ENCODE measurements around the gene COL19A1.

DNA sequence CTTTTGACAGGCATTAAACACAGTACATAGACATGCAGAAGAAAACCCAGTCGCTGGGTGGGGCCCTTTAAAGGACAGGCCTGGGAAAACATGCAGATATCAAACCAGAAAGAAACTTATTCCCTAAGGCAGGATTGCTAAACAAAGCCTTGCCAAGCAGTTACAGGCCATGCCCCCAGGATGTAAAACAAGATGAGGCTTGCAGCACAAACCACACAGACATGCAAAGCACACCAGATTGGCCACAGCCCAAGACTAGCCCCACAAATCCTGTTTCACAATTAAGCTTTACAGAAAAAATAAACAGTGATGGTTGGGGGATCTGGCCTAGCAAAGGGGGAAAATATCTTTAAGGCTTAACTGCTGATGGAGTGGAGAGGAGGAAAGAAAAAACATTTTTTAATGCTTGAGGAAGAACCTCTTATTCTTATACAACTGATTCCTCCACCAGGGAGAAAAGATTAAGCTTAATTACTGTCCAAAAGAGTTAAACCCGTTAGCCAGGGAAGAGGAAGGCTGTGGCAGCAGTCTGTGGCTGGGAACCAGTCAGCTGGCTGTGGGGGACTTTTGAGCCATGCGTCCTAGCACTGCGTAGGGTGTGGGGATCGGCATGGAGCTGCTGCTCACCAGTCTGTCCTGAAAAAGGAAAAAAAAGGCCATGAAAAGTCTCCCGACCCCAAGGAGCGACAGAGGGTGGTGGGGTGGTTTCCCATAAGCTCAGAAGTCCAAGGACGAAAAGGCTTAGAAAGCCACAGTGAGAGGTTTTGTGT is 28.4 kb downstream of the COL19A1 start:
- TF ChIP-seq, protein P1, sequence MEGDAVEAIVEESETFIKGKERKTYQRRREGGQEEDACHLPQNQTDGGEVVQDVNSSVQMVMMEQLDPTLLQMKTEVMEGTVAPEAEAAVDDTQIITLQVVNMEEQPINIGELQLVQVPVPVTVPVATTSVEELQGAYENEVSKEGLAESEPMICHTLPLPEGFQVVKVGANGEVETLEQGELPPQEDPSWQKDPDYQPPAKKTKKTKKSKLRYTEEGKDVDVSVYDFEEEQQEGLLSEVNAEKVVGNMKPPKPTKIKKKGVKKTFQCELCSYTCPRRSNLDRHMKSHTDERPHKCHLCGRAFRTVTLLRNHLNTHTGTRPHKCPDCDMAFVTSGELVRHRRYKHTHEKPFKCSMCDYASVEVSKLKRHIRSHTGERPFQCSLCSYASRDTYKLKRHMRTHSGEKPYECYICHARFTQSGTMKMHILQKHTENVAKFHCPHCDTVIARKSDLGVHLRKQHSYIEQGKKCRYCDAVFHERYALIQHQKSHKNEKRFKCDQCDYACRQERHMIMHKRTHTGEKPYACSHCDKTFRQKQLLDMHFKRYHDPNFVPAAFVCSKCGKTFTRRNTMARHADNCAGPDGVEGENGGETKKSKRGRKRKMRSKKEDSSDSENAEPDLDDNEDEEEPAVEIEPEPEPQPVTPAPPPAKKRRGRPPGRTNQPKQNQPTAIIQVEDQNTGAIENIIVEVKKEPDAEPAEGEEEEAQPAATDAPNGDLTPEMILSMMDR (IDR thresholded peaks at IDR 0.05), result no peak
- no peak for TF ChIP-seq POLR2A (IDR thresholded peaks at IDR 0.05)

Data from prostate gland (tissue), 2 donors.